Astrocyte (in vitro differentiated cells and primary cell): Measurements from ENCODE around the gene NAV3.

ENCODE experiments used
- EZH2 ChIP-seq: IDR thresholded peaks from 2 replicates; pipeline ENCODE4 v1.6.1; 2012; ENCODE audit warnings: mild to moderate bottlenecking, low read length, inconsistent platforms; ENCODE audit not compliant: insufficient read depth
- TF ChIP-seq, protein P1 (sequence below): IDR thresholded peaks from 2 replicates; pipeline ENCODE4 v1.5.1; 2011; ENCODE audit warnings: low read depth, mild to moderate bottlenecking, inconsistent platforms, low read length, moderate library complexity; ENCODE audit not compliant: insufficient read depth

DNA sequence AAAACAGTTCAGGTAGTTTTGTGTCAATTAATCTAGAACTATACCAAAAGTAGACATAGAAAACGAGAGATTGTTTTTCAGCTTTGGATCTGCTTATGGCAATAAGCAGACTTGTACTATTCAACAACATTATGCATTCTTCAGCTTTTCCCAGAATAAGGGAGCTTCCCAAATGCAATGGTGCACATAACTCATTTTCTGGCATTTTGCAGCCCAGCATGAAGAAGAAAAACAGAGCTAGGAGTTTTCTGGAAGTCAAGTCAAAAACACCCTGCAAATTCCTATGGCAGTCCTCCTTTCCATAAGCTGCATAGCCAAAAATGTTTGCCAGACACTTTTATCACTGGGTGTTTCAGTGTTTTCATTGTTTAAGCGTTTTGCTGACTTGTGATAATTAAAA is 314.7 kb downstream of the NAV3 start:
- TF ChIP-seq EZH2: no peak
- TF ChIP-seq, protein P1, sequence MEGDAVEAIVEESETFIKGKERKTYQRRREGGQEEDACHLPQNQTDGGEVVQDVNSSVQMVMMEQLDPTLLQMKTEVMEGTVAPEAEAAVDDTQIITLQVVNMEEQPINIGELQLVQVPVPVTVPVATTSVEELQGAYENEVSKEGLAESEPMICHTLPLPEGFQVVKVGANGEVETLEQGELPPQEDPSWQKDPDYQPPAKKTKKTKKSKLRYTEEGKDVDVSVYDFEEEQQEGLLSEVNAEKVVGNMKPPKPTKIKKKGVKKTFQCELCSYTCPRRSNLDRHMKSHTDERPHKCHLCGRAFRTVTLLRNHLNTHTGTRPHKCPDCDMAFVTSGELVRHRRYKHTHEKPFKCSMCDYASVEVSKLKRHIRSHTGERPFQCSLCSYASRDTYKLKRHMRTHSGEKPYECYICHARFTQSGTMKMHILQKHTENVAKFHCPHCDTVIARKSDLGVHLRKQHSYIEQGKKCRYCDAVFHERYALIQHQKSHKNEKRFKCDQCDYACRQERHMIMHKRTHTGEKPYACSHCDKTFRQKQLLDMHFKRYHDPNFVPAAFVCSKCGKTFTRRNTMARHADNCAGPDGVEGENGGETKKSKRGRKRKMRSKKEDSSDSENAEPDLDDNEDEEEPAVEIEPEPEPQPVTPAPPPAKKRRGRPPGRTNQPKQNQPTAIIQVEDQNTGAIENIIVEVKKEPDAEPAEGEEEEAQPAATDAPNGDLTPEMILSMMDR: no peak
